ENCODE data around the gene CD40LG. TPM values are rescaled to one million over a fixed set of nuclear protein-coding genes. Genes with fewer than 3 reads are reported as not detected.

The CD40LG gene
- polyA plus RNA-seq, 1 donor from 2014 or later: not detected

- H3K4me3 ChIP-seq (ENCODE audit: low read length): no peak overlapping the region
- H3F3A ChIP-seq (ENCODE audit: insufficient read depth, low read length, poor library complexity, severe bottlenecking): no peaks in the 10 kb centered on the region
- no peak overlapping the region for H3K4me2 ChIP-seq (ENCODE audit: low read length)
- no peaks in the 10 kb centered on the region for H3K27me3 ChIP-seq (ENCODE audit: insufficient read depth, low read depth, low read length)
- H3K9me3 ChIP-seq (ENCODE audit: low read length): no peaks in the 10 kb centered on the region
- no peak overlapping the region for H3K9ac ChIP-seq (ENCODE audit: low read length)
- H3K79me2 ChIP-seq (replicated peaks; ENCODE audit: insufficient read depth, low read length): no peaks in the 10 kb centered on the region
- TF ChIP-seq, protein P1, sequence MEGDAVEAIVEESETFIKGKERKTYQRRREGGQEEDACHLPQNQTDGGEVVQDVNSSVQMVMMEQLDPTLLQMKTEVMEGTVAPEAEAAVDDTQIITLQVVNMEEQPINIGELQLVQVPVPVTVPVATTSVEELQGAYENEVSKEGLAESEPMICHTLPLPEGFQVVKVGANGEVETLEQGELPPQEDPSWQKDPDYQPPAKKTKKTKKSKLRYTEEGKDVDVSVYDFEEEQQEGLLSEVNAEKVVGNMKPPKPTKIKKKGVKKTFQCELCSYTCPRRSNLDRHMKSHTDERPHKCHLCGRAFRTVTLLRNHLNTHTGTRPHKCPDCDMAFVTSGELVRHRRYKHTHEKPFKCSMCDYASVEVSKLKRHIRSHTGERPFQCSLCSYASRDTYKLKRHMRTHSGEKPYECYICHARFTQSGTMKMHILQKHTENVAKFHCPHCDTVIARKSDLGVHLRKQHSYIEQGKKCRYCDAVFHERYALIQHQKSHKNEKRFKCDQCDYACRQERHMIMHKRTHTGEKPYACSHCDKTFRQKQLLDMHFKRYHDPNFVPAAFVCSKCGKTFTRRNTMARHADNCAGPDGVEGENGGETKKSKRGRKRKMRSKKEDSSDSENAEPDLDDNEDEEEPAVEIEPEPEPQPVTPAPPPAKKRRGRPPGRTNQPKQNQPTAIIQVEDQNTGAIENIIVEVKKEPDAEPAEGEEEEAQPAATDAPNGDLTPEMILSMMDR (IDR thresholded peaks at IDR 0.05; ENCODE audit: poor library complexity, severe bottlenecking): no peak
- no peak for TF ChIP-seq MXI1 (conservative IDR thresholded peaks at IDR 0.05; ENCODE audit: poor library complexity, severe bottlenecking)
- no peak for TF ChIP-seq SMC3 (conservative IDR thresholded peaks at IDR 0.05; ENCODE audit: poor library complexity)
- TF ChIP-seq TAF1 (IDR thresholded peaks at IDR 0.05; ENCODE audit: low read depth): no peak
- TF ChIP-seq, protein P2, sequence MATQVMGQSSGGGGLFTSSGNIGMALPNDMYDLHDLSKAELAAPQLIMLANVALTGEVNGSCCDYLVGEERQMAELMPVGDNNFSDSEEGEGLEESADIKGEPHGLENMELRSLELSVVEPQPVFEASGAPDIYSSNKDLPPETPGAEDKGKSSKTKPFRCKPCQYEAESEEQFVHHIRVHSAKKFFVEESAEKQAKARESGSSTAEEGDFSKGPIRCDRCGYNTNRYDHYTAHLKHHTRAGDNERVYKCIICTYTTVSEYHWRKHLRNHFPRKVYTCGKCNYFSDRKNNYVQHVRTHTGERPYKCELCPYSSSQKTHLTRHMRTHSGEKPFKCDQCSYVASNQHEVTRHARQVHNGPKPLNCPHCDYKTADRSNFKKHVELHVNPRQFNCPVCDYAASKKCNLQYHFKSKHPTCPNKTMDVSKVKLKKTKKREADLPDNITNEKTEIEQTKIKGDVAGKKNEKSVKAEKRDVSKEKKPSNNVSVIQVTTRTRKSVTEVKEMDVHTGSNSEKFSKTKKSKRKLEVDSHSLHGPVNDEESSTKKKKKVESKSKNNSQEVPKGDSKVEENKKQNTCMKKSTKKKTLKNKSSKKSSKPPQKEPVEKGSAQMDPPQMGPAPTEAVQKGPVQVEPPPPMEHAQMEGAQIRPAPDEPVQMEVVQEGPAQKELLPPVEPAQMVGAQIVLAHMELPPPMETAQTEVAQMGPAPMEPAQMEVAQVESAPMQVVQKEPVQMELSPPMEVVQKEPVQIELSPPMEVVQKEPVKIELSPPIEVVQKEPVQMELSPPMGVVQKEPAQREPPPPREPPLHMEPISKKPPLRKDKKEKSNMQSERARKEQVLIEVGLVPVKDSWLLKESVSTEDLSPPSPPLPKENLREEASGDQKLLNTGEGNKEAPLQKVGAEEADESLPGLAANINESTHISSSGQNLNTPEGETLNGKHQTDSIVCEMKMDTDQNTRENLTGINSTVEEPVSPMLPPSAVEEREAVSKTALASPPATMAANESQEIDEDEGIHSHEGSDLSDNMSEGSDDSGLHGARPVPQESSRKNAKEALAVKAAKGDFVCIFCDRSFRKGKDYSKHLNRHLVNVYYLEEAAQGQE (IDR thresholded peaks at IDR 0.05; ENCODE audit: borderline replicate concordance): no peak
- TF ChIP-seq POLR2AphosphoS5 (IDR thresholded peaks at IDR 0.05): no peak
- TF ChIP-seq EZH2 (IDR thresholded peaks at IDR 0.05; ENCODE audit: borderline replicate concordance, insufficient read depth, low read length, poor library complexity, severe bottlenecking): no peak
- TF ChIP-seq RAD21 (conservative IDR thresholded peaks at IDR 0.05): no peak
- no peak for TF ChIP-seq EP300 (conservative IDR thresholded peaks at IDR 0.05; ENCODE audit: poor library complexity, severe bottlenecking)
- no peak overlapping the region for H3K27ac ChIP-seq (ENCODE audit: low read length)
- H3K9me2 ChIP-seq (ENCODE audit: insufficient read depth, low read length): no peaks in the 10 kb centered on the region
- H3K36me3 ChIP-seq (ENCODE audit: insufficient read depth, low read length): no peaks in the 10 kb centered on the region
- no peak overlapping the region for H2AFZ ChIP-seq (ENCODE audit: low read depth, low read length)
- no peaks in the 10 kb centered on the region for H4K20me1 ChIP-seq (ENCODE audit: insufficient read depth)
Measured at GRCh38 chrX:136665258-136665900, 17.4 kb downstream of the CD40LG start.

DNA sequence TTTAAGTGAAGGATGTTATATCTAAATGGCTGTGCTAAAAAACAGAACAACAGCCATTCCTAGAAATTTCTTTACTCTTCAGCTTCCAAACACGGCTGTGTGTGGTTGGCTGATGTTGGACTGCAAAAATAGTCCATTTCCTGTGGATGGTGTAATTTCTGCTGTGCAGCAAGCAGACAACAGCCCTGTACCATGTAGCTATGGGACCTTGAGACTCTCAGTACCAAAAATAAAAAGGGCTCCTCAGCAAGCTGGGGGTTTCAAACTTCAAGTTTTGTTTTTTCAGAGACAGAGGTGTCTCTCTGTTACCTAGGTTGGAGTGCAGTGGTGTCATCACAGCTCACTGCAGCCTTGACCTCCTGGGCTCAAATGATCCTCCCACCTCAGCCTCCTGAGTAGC, 18.1 kb downstream of the CD40LG start:
- no peaks in the 10 kb centered on the region for H3K9me2 ChIP-seq (ENCODE audit: insufficient read depth, low read length)
- H4K20me1 ChIP-seq (ENCODE audit: insufficient read depth): no peaks in the 10 kb centered on the region
- H3K27ac ChIP-seq (ENCODE audit: low read length): no peak overlapping the region
- H3K79me2 ChIP-seq (replicated peaks; ENCODE audit: insufficient read depth, low read length): no peaks in the 10 kb centered on the region
- no peaks in the 10 kb centered on the region for H3K9me3 ChIP-seq (ENCODE audit: low read length)
- no peaks in the 10 kb centered on the region for H3K27me3 ChIP-seq (ENCODE audit: insufficient read depth, low read depth, low read length)
- no peak overlapping the region for H3K4me2 ChIP-seq (ENCODE audit: low read length)
- H3K4me3 ChIP-seq (ENCODE audit: low read length): no peak overlapping the region
- H3F3A ChIP-seq (ENCODE audit: insufficient read depth, low read length, poor library complexity, severe bottlenecking): no peaks in the 10 kb centered on the region
- H2AFZ ChIP-seq (ENCODE audit: low read depth, low read length): no peak overlapping the region
- TF ChIP-seq EZH2 (IDR thresholded peaks at IDR 0.05; ENCODE audit: borderline replicate concordance, insufficient read depth, low read length, poor library complexity, severe bottlenecking) (no peak), MXI1 (conservative IDR thresholded peaks at IDR 0.05; ENCODE audit: poor library complexity, severe bottlenecking) (no peak), RAD21 (conservative IDR thresholded peaks at IDR 0.05) (no peak), EP300 (conservative IDR thresholded peaks at IDR 0.05; ENCODE audit: poor library complexity, severe bottlenecking) (no peak), SMC3 (conservative IDR thresholded peaks at IDR 0.05; ENCODE audit: poor library complexity) (no peak), POLR2AphosphoS5 (IDR thresholded peaks at IDR 0.05) (no peak), TAF1 (IDR thresholded peaks at IDR 0.05; ENCODE audit: low read depth) (no peak)
- TF ChIP-seq, protein P1 (IDR thresholded peaks at IDR 0.05; ENCODE audit: poor library complexity, severe bottlenecking): no peak
- TF ChIP-seq, protein P2 (IDR thresholded peaks at IDR 0.05; ENCODE audit: borderline replicate concordance): no peak
- no peak overlapping the region for H3K9ac ChIP-seq (ENCODE audit: low read length)
- H3K36me3 ChIP-seq (ENCODE audit: insufficient read depth, low read length): no peaks in the 10 kb centered on the region
